H9 (cell line): ENCODE data around the gene IQSEC1. TPM values are rescaled to one million over a fixed set of nuclear protein-coding genes. Genes with fewer than 3 reads are reported as not detected.

Experiments
- DNase-seq: peaks from one replicate; pipeline ENCODE4 v3.0.0-alpha.2; 2017
- H2AFZ ChIP-seq: one replicate; pipeline ENCODE4 v1.6.1; 2013; ENCODE audit warnings: mild to moderate bottlenecking, low read length, control low read depth, moderate library complexity
- H2AK5ac ChIP-seq: 2 replicates; pipeline ENCODE4 v1.6.1; 2013; ENCODE audit warnings: low read length, control low read depth, mixed read lengths; ENCODE audit not compliant: insufficient read length
- H2BK120ac ChIP-seq: one replicate; pipeline ENCODE4 v1.6.1; 2013; ENCODE audit warnings: low read depth, mild to moderate bottlenecking, low read length, control low read depth, inconsistent platforms; ENCODE audit not compliant: poor library complexity, severe bottlenecking
- H2BK12ac ChIP-seq: 2 replicates; pipeline ENCODE4 v1.6.1; 2013; ENCODE audit warnings: low read length, control low read depth, mixed read lengths, low read depth; ENCODE audit not compliant: insufficient read length
- H2BK15ac ChIP-seq: 2 replicates; pipeline ENCODE4 v1.6.1; 2013; ENCODE audit warnings: low read depth, low read length, control low read depth
- H2BK20ac ChIP-seq: one replicate; pipeline ENCODE4 v1.6.1; 2013; ENCODE audit warnings: low read depth, mild to moderate bottlenecking, low read length, control low read depth, inconsistent platforms; ENCODE audit not compliant: poor library complexity, severe bottlenecking
- H2BK5ac ChIP-seq: 2 replicates; pipeline ENCODE4 v1.6.1; 2013; ENCODE audit warnings: low read length, control low read depth, mixed read lengths; ENCODE audit not compliant: insufficient read length
- H3K14ac ChIP-seq: 2 replicates; pipeline ENCODE4 v1.6.1; 2013; ENCODE audit warnings: low read length, control low read depth; ENCODE audit not compliant: insufficient read depth
- H3K18ac ChIP-seq: 2 replicates; pipeline ENCODE4 v1.6.1; 2013; ENCODE audit warnings: low read depth, mild to moderate bottlenecking, mixed read lengths, low read length, control low read depth; ENCODE audit not compliant: insufficient read length
- H3K23ac ChIP-seq: 2 replicates; pipeline ENCODE4 v1.6.1; 2013; ENCODE audit warnings: low read length, control low read depth, mixed read lengths, low read depth; ENCODE audit not compliant: insufficient read length
- H3K23me2 ChIP-seq: 2 replicates; pipeline ENCODE4 v1.6.1; 2013; ENCODE audit warnings: low read depth, mild to moderate bottlenecking, mixed read lengths, low read length, control low read depth; ENCODE audit not compliant: insufficient read length, poor library complexity, severe bottlenecking
- H3K27ac ChIP-seq: 2 replicates; pipeline ENCODE4 v1.5.1; 2013; ENCODE audit warnings: low read length, control low read depth, mixed read lengths, low read depth; ENCODE audit not compliant: insufficient read length
- H3K27me3 ChIP-seq: 2 replicates; pipeline ENCODE4 v1.6.1; 2013; ENCODE audit warnings: low read length, control low read depth, inconsistent platforms; ENCODE audit not compliant: insufficient read depth
- H3K4ac ChIP-seq: 2 replicates; pipeline ENCODE4 v1.6.1; 2013; ENCODE audit warnings: low read depth, mild to moderate bottlenecking, control low read depth, inconsistent platforms, low read length, moderate library complexity
- H3K4me1 ChIP-seq: 2 replicates; pipeline ENCODE4 v1.6.1; 2013; ENCODE audit warnings: low read length, control low read depth, inconsistent platforms; ENCODE audit not compliant: insufficient read depth
- H3K4me2 ChIP-seq: 2 replicates; pipeline ENCODE4 v1.6.1; 2013; ENCODE audit warnings: low read length, control low read depth, mixed read lengths; ENCODE audit not compliant: insufficient read length, insufficient read depth
- H3K56ac ChIP-seq: 2 replicates; pipeline ENCODE4 v1.6.1; 2013; ENCODE audit warnings: low read depth, mild to moderate bottlenecking, mixed read lengths, low read length, control low read depth; ENCODE audit not compliant: insufficient read length
- H3K79me1 ChIP-seq: 2 replicates; pipeline ENCODE4 v1.6.1; 2013; ENCODE audit warnings: low read depth, mild to moderate bottlenecking, moderate library complexity, low read length, control low read depth, inconsistent platforms; ENCODE audit not compliant: insufficient read depth, poor library complexity, severe bottlenecking
- H3K79me2 ChIP-seq: 2 replicates; pipeline ENCODE4 v1.6.1; 2013; ENCODE audit warnings: low read length, control low read depth, inconsistent platforms; ENCODE audit not compliant: insufficient read depth
- H3K9ac ChIP-seq: 2 replicates; pipeline ENCODE4 v1.6.1; 2013; ENCODE audit warnings: low read length, control low read depth, mixed read lengths; ENCODE audit not compliant: insufficient read length; ENCODE audit errors: extremely low read depth
- H3K9me3 ChIP-seq: one replicate; pipeline ENCODE4 v1.6.1; 2013; ENCODE audit warnings: low read depth, low read length, inconsistent platforms; ENCODE audit not compliant: control insufficient read depth
- H3T11ph ChIP-seq: one replicate; pipeline ENCODE4 v1.6.1; 2013; ENCODE audit warnings: mild to moderate bottlenecking, low read length, control low read depth, inconsistent platforms
- H4K20me1 ChIP-seq: one replicate; pipeline ENCODE4 v1.6.1; 2013; ENCODE audit not compliant: control insufficient read depth, insufficient read length, insufficient read depth
- H4K5ac ChIP-seq: 2 replicates; pipeline ENCODE4 v1.6.1; 2013; ENCODE audit warnings: low read depth, mild to moderate bottlenecking, mixed read lengths, low read length, control low read depth; ENCODE audit not compliant: insufficient read length
- H4K8ac ChIP-seq: replicated peaks from 2 replicates; pipeline ENCODE4 v1.6.1; 2013; ENCODE audit warnings: low read length, control low read depth, mixed read lengths, low read depth; ENCODE audit not compliant: insufficient read length
- H4K91ac ChIP-seq: 2 replicates; pipeline ENCODE4 v1.6.1; 2013; ENCODE audit warnings: low read depth, mild to moderate bottlenecking, moderate library complexity, mixed read lengths, low read length, control low read depth; ENCODE audit not compliant: insufficient read length
- H3K27ac Mint-ChIP-seq, 3 experiments: 2 replicates in 2 of 3; 3 replicates in 1 of 3; pipeline ENCODE4 v1.8.0; 2020 to 2021; ENCODE audit warnings: mixed read lengths in 3 of 3, mild to moderate bottlenecking in 1 of 3, moderate library complexity in 1 of 3
- H3K27me3 Mint-ChIP-seq: 2 replicates; pipeline ENCODE4 v1.8.0; 2021; ENCODE audit warnings: low read depth, mild to moderate bottlenecking, moderate library complexity, mixed read lengths
- H3K36me3 Mint-ChIP-seq, 3 experiments: 2 replicates in 2 of 3; 3 replicates in 1 of 3; pipeline ENCODE4 v1.8.0; 2020 to 2021; ENCODE audit warnings: low read depth in 3 of 3, mixed read lengths in 3 of 3; ENCODE audit not compliant: insufficient read depth in 1 of 3
- H3K4me1 Mint-ChIP-seq, 2 experiments: 2 replicates each; pipeline ENCODE4 v1.8.0; 2020; ENCODE audit warnings: mixed read lengths in 2 of 2
- H3K4me3 Mint-ChIP-seq, 2 experiments: 2 replicates in 1 of 2; 3 replicates in 1 of 2; pipeline ENCODE4 v1.8.0; 2020 to 2021; ENCODE audit warnings: mild to moderate bottlenecking in 2 of 2, mixed read lengths in 2 of 2, moderate library complexity in 1 of 2
- H3K9me3 Mint-ChIP-seq, 2 experiments: 2 replicates in 1 of 2; 3 replicates in 1 of 2; pipeline ENCODE4 v1.8.0; 2020; ENCODE audit warnings: mild to moderate bottlenecking in 2 of 2, mixed read lengths in 2 of 2, moderate library complexity in 1 of 2
- WGBS: extraction: QIAGEN DNeasy Blood & Tissue Kit; methylation state at CpG from one replicate; pipeline ENCODE4 v1.1.7; 2013; ENCODE audit warnings: missing lambda C conversion rate, low lambda C conversion rate, mixed read lengths; ENCODE audit not compliant: insufficient read length; ENCODE audit errors: extremely low coverage; 5-methylcytosine and 5-hydroxymethylcytosine counted together
- total RNA-seq: library from RNA; stranded (reverse); gene quantifications from 2 replicates; pipeline ENCODE4 v1.2.1, GENCODE V29; 2021
- TF ChIP-seq, protein P1 (sequence below): fragments of 200-600 bp; sonication (generic); conservative IDR thresholded peaks from 3 replicates; pipeline ENCODE4 v1.8.0; 2021; ENCODE audit warnings: antibody characterized with exemption, mild to moderate bottlenecking

IQSEC1 gene
- total RNA-seq, 1 experiment from 2014 or later = 19.1 TPM

- DNase-seq = no peak
- Histone ChIP-seq H2AK5ac (no peak overlapping the region), H3T11ph (no peak overlapping the region), H3K79me2 (no peaks in the 10 kb centered on the region), H3K56ac (no peak overlapping the region), H4K8ac (no peak overlapping the region), H3K4ac (no peak overlapping the region), H3K18ac (no peak overlapping the region), H3K4me1 (no peaks in the 10 kb centered on the region), H3K4me2 (no peak overlapping the region), H3K79me1 (no peaks in the 10 kb centered on the region), H3K9ac (no peak overlapping the region), H3K27ac (no peak overlapping the region), H2AFZ (no peak overlapping the region), H3K23me2 (no peaks in the 10 kb centered on the region), H2BK12ac (no peak overlapping the region), H4K91ac (no peak overlapping the region), H2BK5ac (no peak overlapping the region), H3K14ac (no peak overlapping the region), H3K9me3 (no peaks in the 10 kb centered on the region), H4K20me1 (no peaks in the 10 kb centered on the region), H2BK20ac (no peak overlapping the region), H3K27me3 (no peaks in the 10 kb centered on the region), H2BK15ac (no peak overlapping the region), H4K5ac (no peak overlapping the region), H3K23ac (no peak overlapping the region), H2BK120ac (no peak overlapping the region)
- Mint-ChIP-seq H3K4me1 (peaks cover 25 to 40% of the 10 kb centered on the region in 2 experiments), H3K4me3 (no peak overlapping the region), H3K36me3 (no peaks in the 10 kb centered on the region), H3K9me3 (no peaks in the 10 kb centered on the region), H3K27me3 (peaks cover 4% of the 10 kb centered on the region; the same call in 1 of the 2 replicates), H3K27ac (no peak overlapping the region)
- TF ChIP-seq, protein P1, sequence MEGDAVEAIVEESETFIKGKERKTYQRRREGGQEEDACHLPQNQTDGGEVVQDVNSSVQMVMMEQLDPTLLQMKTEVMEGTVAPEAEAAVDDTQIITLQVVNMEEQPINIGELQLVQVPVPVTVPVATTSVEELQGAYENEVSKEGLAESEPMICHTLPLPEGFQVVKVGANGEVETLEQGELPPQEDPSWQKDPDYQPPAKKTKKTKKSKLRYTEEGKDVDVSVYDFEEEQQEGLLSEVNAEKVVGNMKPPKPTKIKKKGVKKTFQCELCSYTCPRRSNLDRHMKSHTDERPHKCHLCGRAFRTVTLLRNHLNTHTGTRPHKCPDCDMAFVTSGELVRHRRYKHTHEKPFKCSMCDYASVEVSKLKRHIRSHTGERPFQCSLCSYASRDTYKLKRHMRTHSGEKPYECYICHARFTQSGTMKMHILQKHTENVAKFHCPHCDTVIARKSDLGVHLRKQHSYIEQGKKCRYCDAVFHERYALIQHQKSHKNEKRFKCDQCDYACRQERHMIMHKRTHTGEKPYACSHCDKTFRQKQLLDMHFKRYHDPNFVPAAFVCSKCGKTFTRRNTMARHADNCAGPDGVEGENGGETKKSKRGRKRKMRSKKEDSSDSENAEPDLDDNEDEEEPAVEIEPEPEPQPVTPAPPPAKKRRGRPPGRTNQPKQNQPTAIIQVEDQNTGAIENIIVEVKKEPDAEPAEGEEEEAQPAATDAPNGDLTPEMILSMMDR = no peak
- no CpG with 5 or more reads among the region's 14 CpGs for WGBS
Measured at GRCh38 chr3:13039213-13039896, 33.9 kb downstream of the IQSEC1 start.
